Occipital lobe (tissue), 2 donors: ENCODE measurements around the gene LRRC23. TPM values are rescaled to one million over a fixed set of nuclear protein-coding genes. Genes with fewer than 3 reads are reported as not detected.
"Not testable (repeated sequence)": the region's sequence is repeated elsewhere in the genome, so short reads cannot be mapped to it uniquely, and the experiment has no call there.

Experiments used
- DNase-seq: peaks from one replicate; lab custom pipeline; 2025; lab: John Stamatoyannopoulos, UW
- total RNA-seq: library from RNA; depleted of rRNA; stranded (reverse); fragments of >200 nt; gene quantifications from one replicate; pipeline ENCODE4 v1.2.3, GENCODE V29; 2014

The LRRC23 gene
- total RNA-seq, 1 donor from 2014 or later = 7.6 TPM

GRCh38 chr12:6872073-6873048, 32.3 kb upstream of the LRRC23 start:
- DNase-seq = peak; percentile 72

GRCh38 chr12:6873094-6874014, 31.3 kb upstream of the LRRC23 start, which contains the start of gene SPSB2:
TSS of gene SPSB2 (minus strand) at chr12:6873303. CDS start at chr12:6872901, 402 bp downstream.
- DNase-seq = peak; percentile 94

- not testable (repeated sequence) for DNase-seq
Measured at GRCh38 chr12:6874015-6874368, 30.6 kb upstream of the LRRC23 start.

GRCh38 chr12:6879824-6880223, 24.8 kb upstream of the LRRC23 start:
- not testable (repeated sequence) for DNase-seq

GRCh38 chr12:6883252-6883651, 21.4 kb upstream of the LRRC23 start:
- no peak for DNase-seq

GRCh38 chr12:6883683-6884082, 20.9 kb upstream of the LRRC23 start:
- no peak for DNase-seq

- DNase-seq = no peak
Measured at GRCh38 chr12:6884539-6884938, 20.1 kb upstream of the LRRC23 start.

- not testable (repeated sequence) for DNase-seq
Measured at GRCh38 chr12:6886206-6886999, 18.2 kb upstream of the LRRC23 start.

GRCh38 chr12:6887460-6887859, 17.2 kb upstream of the LRRC23 start:
- DNase-seq = no peak

GRCh38 chr12:6888360-6888759, 16.3 kb upstream of the LRRC23 start:
- no peak for DNase-seq

GRCh38 chr12:6888794-6889193, 15.8 kb upstream of the LRRC23 start:
- DNase-seq = not testable (repeated sequence)

GRCh38 chr12:6889775-6890573, 14.6 kb upstream of the LRRC23 start:
- DNase-seq = not testable (repeated sequence)

- peak; percentile 94 for DNase-seq
Measured at GRCh38 chr12:6890789-6891645, 13.6 kb upstream of the LRRC23 start.

- DNase-seq = no peak
Measured at GRCh38 chr12:6891646-6892001, 13.0 kb upstream of the LRRC23 start.

GRCh38 chr12:6892683-6893082, 11.9 kb upstream of the LRRC23 start:
- not testable (repeated sequence) for DNase-seq

- DNase-seq = no peak
Measured at GRCh38 chr12:6894321-6894720, 10.3 kb upstream of the LRRC23 start.

GRCh38 chr12:6896846-6897435, 7.7 kb upstream of the LRRC23 start:
- no peak for DNase-seq

- DNase-seq = no peak
Measured at GRCh38 chr12:6899427-6899826, 5.2 kb upstream of the LRRC23 start.
